ENCODE results near the gene DPP7.

DPP7 gene

DNA sequence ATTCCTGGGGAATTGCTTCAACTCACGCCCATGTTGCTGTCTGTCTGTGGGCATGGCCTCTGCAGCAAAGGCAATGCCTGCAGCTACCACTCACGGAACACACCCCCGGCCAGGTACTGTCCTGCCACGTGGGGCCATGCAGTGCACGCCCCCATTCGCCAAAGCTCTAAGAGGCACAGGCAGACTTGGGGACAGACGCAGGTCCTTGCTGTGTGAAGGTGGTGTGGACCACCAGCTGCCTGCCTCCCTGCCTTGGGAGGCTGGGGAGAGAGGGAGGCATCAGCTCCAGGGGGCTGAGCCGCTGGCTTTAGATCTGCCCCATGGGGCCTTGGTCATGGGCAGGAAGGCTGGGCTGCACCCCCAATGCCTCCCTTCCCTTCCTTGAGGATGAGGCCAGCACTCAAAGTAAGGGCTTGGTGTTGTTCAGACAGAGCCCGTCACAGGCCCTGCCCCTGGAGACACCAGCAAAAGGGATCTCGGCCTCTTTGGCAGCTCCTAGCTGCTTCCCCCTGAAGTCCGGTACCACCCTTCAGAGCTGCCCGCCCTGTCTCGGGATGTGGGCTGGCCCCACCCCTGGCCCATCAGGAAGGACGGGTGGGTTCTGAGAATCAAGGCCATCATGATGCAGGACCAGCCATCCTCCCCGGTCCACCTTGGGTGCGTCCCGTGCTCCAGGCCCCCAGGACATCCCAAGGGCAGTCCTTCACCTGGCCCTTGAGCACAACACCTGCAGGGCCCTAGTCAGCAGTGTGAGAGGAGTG, 26.7 kb upstream of the DPP7 start:
- TF ChIP-seq GATA3 (IDR thresholded peaks at IDR 0.05; ENCODE audit: low read depth, low read length) (no peak), GATA2 (IDR thresholded peaks at IDR 0.05; ENCODE audit: low read depth, low read length) (no peak)

DNA sequence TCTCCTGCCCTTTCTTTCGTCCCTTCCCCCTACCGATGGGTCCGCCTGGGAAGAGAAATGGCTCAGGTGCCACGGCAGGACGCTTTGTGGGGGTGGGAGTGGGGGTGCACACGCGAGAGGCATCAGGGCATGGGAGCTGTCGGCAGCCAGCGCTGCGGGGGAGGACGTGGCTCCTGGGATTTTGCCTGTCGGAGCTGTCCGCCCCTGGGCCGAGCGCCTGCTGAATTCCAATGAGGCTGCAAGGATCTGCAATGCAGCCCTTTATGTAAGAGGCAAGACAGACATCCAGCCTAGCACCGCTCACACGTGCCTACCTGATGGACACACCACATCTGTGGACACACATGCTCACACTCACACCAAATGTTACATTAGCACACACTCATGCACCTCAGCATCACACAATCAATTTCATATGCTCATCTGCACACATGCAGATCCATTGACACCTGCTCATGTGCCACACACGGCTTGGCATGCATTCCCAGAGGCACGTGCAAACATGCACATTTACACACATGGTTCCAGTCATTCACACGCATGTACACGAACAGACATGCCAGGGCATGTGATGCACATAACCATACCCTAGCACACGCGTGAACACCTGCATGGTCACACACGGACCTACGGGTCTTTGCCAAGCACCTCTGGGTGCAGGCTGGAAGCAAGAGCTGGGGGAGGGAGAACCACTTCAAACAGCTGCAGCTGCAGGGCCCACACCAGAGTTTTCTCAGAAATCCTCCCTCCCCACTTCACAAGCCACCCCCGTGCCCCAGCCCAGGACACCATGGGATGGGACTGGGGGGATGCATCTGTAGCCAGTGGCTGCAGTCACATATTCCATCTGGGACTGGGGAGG, 25.8 kb upstream of the DPP7 start:
- TF ChIP-seq GATA3 (IDR thresholded peaks at IDR 0.05; ENCODE audit: low read depth, low read length) (no peak), GATA2 (IDR thresholded peaks at IDR 0.05; ENCODE audit: low read depth, low read length) (no peak)

GRCh38 chr9:137139468-137140150, 25.1 kb upstream of the DPP7 start:
- TF ChIP-seq GATA3 (IDR thresholded peaks at IDR 0.05; ENCODE audit: low read depth, low read length): no peak
- TF ChIP-seq GATA2 (IDR thresholded peaks at IDR 0.05; ENCODE audit: low read depth, low read length): no peak

GRCh38 chr9:137138722-137139467, 24.4 kb upstream of the DPP7 start, which contains the start of gene GRIN1:
Gene GRIN1 (plus strand): TSS chr9:137139154. CDS start chr9:137139487, 333 bp downstream.
- no peak for TF ChIP-seq GATA2 (IDR thresholded peaks at IDR 0.05; ENCODE audit: low read depth, low read length)
- no peak for TF ChIP-seq GATA3 (IDR thresholded peaks at IDR 0.05; ENCODE audit: low read depth, low read length)

- no peak for TF ChIP-seq GATA2 (IDR thresholded peaks at IDR 0.05; ENCODE audit: low read depth, low read length)
- TF ChIP-seq GATA3 (IDR thresholded peaks at IDR 0.05; ENCODE audit: low read depth, low read length): no peak
These were observed 23.7 kb upstream of the DPP7 start for GRCh38 chr9:137138058-137138721.

- TF ChIP-seq GATA3 (IDR thresholded peaks at IDR 0.05; ENCODE audit: low read depth, low read length) (no peak), GATA2 (IDR thresholded peaks at IDR 0.05; ENCODE audit: low read depth, low read length) (no peak)
These were observed 22.5 kb upstream of the DPP7 start for GRCh38 chr9:137136881-137137607.

GRCh38 chr9:137136261-137136880, 21.8 kb upstream of the DPP7 start:
- TF ChIP-seq GATA3 (IDR thresholded peaks at IDR 0.05; ENCODE audit: low read depth, low read length) (no peak), GATA2 (IDR thresholded peaks at IDR 0.05; ENCODE audit: low read depth, low read length) (no peak)

- TF ChIP-seq GATA3 (IDR thresholded peaks at IDR 0.05; ENCODE audit: low read depth, low read length): no peak
- TF ChIP-seq GATA2 (IDR thresholded peaks at IDR 0.05; ENCODE audit: low read depth, low read length): no peak
These were observed 19.7 kb upstream of the DPP7 start for GRCh38 chr9:137134191-137134590.

DNA sequence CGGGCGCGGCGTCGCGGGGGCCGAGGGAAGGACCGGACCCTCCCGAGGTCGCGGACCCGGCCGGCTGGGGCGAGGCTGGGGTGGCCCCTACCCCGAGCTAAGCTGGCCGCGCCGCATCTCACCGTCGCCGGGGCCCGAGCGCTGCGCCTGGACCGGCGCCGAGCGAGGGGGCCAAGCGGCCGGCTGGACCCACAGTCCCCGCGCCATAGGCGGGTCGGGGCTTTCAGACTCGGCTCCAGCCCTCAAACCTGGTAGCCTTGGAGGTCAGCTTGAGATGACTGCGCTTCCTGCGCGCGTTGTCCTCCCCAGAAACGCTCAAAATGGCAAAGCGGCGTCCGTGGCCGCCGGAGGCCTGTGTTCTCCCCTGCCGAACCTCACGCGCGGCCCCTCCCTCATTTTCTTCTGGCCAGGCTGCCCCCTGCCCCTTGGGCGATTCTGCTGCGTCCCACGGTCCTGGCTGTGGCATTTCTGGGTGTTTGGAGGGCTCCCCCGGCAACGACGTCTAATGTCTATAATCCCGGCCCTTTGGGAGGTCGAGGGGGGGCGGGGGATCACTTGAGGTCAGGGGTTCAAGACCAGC, 15.7 kb upstream of the DPP7 start:
- TF ChIP-seq GATA3 (IDR thresholded peaks at IDR 0.05; ENCODE audit: low read depth, low read length) (no peak), GATA2 (IDR thresholded peaks at IDR 0.05; ENCODE audit: low read depth, low read length) (no peak)

GRCh38 chr9:137129456-137130175, 15.1 kb upstream of the DPP7 start:
- TF ChIP-seq GATA2 (IDR thresholded peaks at IDR 0.05; ENCODE audit: low read depth, low read length): no peak
- TF ChIP-seq GATA3 (IDR thresholded peaks at IDR 0.05; ENCODE audit: low read depth, low read length): no peak

DNA sequence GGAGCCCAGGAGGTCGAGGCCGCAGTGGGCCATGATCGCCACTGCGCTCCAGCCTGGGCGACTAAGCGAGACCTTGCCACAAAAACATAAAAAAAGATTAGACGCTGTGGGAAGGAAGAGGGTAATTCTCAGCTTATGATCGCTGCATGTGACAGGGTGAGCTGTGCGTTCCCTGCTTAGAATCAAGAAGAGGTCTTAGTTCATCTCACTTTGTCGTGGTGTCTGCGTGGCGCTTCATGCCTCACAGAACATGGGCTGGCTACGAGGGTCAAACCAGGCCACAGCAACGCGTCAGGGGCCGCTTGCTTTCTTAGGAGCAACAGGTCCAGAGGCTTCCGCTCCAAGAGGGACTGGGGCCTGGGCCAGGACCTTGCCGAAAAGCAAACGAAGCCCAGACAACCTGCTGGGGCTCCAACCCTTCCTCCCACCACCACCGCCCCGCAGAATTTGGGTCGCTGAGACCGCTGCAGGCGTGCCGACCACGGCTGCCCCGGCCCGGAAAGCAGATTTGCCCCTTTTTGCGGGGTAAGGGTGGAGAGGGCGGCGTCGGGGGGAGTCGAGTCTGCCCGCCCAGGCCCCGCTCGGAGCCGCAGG, 14.4 kb upstream of the DPP7 start:
- TF ChIP-seq GATA2 (IDR thresholded peaks at IDR 0.05; ENCODE audit: low read depth, low read length) (no peak), GATA3 (IDR thresholded peaks at IDR 0.05; ENCODE audit: low read depth, low read length) (no peak)
